ENCODE measurements around the gene PAPPA.
A peak's percentile ranks its signal among the peaks of the same experiment; 100 is the strongest.

PAPPA gene

GRCh38 chr9:116274293-116274692, 120.7 kb downstream of the PAPPA start:
- Histone ChIP-seq H3K4me3 (no peak overlapping the region), H3K36me3 (replicated peaks) (no peaks in the 10 kb centered on the region), H3K4me1 (no peaks in the 10 kb centered on the region), H3K9me3 (no peaks in the 10 kb centered on the region), H3K27me3 (ENCODE audit: low read depth) (peaks cover 19% of the 10 kb centered on the region)
- in situ Hi-C loops (cut with MboI; ENCODE audit: low sequenced_read_pairs), result no loop called here
- DNase-seq (ENCODE audit: low spot score in 2 of 2), result no peak

DNA sequence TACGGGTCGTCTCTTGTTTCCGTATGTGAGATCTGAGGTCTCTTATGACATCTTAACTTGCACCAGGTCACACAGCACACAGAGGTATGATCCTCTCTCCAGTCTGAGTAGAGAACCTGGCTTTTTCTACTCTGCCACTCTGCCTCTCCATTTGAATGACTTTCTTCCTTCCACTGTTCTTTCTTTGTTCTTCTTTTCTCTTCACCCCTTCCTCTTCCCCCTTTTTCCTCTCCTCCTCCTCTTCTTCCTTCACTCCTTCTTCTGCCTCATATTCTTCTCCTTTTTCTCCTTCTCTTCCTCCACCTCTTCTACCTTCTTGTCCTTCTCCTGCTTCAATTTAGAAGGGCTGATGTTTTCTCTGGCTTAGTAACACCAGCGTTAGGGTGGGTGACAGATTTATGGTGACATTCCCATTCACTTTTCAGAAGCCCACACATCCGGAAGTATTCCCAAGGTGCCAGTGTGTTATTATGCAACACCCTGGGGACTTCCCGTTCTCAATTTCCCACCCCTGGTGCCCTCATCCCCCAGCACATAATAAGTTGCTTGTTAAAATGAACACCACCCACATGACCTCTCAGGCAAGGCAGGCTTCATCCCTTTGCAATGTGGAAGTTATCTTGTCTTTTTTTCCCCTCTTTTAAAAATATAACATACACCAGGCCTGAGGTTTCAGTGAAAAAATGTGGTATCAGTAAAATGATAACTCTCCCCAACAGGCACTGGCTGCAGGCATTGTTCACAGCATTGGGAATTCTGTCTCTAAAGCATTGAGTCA, 122.0 kb downstream of the PAPPA start:
- in situ Hi-C loops (cut with MboI; ENCODE audit: low sequenced_read_pairs), result no loop called here
- H3K27me3 ChIP-seq (ENCODE audit: low read depth), result peaks cover 29% of the 10 kb centered on the region

DNA sequence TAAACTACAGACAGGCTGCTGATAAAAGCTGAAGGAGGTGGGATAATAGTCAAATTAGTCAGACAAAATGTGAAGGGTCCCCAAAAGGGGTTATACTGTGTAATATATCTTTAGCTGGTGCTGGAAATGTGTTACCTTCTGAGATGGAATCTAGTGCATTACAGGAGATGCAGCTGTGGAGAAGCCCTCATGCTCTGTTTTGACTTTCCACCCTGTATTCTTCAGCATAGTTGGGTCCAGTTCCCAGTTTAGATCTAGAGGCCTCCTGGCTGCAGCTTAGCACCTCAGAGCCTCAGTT, 122.6 kb downstream of the PAPPA start:
- Histone ChIP-seq H3K9me3 (no peaks in the 10 kb centered on the region), H3K36me3 (replicated peaks) (no peaks in the 10 kb centered on the region), H3K4me3 (no peak overlapping the region), H3K27me3 (ENCODE audit: low read depth) (peaks cover 29% of the 10 kb centered on the region), H3K4me1 (no peaks in the 10 kb centered on the region)
- no peak for DNase-seq (ENCODE audit: low spot score in 2 of 2)
- in situ Hi-C loops (cut with MboI; ENCODE audit: low sequenced_read_pairs), result no loop called here

More for the DNA sequence above, 122.0 kb downstream of the PAPPA start:
- Histone ChIP-seq H3K36me3 (replicated peaks) (no peaks in the 10 kb centered on the region), H3K9me3 (no peaks in the 10 kb centered on the region), H3K4me1 (no peaks in the 10 kb centered on the region), H3K4me3 (no peak overlapping the region)
- DNase-seq (ENCODE audit: low spot score in 2 of 2), result no peak

GRCh38 chr9:116276651-116277121, 123.1 kb downstream of the PAPPA start:
- in situ Hi-C loops (cut with MboI; ENCODE audit: low sequenced_read_pairs), result no loop called here
- Histone ChIP-seq H3K27me3 (ENCODE audit: low read depth) (peaks cover 25% of the 10 kb centered on the region), H3K4me1 (no peaks in the 10 kb centered on the region), H3K36me3 (replicated peaks) (no peaks in the 10 kb centered on the region), H3K9me3 (no peaks in the 10 kb centered on the region), H3K4me3 (no peak overlapping the region)
- DNase-seq (ENCODE audit: low spot score in 2 of 2), result no peak

- in situ Hi-C loops (cut with MboI; ENCODE audit: low sequenced_read_pairs), result no loop called here
- no peak for DNase-seq (ENCODE audit: low spot score in 2 of 2)
- Histone ChIP-seq H3K9me3 (no peaks in the 10 kb centered on the region), H3K27me3 (ENCODE audit: low read depth) (peaks cover 30% of the 10 kb centered on the region), H3K4me3 (no peak overlapping the region), H3K4me1 (no peaks in the 10 kb centered on the region), H3K36me3 (replicated peaks) (no peaks in the 10 kb centered on the region)
Observed at GRCh38 chr9:116278326-116278725, 124.7 kb downstream of the PAPPA start.

- no peak overlapping the region for H3K4me3 ChIP-seq
- H3K4me1 ChIP-seq, result no peaks in the 10 kb centered on the region
- H3K9me3 ChIP-seq, result no peaks in the 10 kb centered on the region
- H3K27me3 ChIP-seq (ENCODE audit: low read depth), result peaks cover 39% of the 10 kb centered on the region
- no peak for DNase-seq (ENCODE audit: low spot score in 2 of 2)
- no peaks in the 10 kb centered on the region for H3K36me3 ChIP-seq (replicated peaks)
- in situ Hi-C loops (cut with MboI; ENCODE audit: low sequenced_read_pairs), result no loop called here
Observed at GRCh38 chr9:116279230-116279629, 125.6 kb downstream of the PAPPA start.

DNA sequence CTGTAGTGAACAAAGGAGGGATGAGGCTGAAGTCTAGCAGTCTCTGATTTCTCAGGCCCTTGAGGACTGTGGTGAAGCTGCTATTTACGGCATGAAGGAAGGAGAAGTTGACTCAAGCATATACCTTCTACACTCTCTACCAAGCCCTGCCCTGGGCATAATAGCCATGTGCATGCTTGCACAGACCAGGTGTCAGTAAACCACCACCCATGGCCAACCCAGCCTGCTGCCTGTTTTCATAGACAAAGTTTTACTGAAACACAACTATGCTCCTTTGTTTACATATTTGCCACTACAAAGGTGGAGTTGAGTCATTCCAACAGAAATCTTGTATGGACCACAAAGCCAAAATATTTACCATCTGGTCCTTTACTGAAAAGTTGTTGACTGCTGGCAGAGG, 126.9 kb downstream of the PAPPA start:
- Histone ChIP-seq H3K9me3 (no peaks in the 10 kb centered on the region), H3K27me3 (ENCODE audit: low read depth) (peaks cover 43% of the 10 kb centered on the region)
- in situ Hi-C loops (cut with MboI; ENCODE audit: low sequenced_read_pairs), result no loop called here

DNA sequence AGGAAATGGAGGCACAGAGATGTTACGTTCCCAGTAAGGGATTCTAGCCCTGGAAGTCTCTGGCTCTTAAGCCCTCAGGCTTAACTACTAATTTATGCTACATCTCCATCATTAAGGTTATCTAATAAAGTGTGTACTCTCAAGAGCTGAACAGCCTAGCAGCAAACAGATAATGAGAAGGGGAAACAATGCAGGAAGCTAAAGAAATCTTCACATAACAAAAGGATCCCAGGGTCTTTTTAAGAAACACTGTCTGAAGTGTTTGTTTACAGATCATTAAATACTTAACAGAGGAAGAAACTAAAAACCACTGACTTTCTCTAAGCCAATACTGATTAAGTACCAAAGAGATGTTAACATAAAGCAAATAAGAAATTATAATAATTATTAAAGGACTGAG, 129.0 kb downstream of the PAPPA start:
- Histone ChIP-seq H3K36me3 (replicated peaks) (no peaks in the 10 kb centered on the region), H3K27me3 (ENCODE audit: low read depth) (peaks cover 46% of the 10 kb centered on the region), H3K9me3 (no peaks in the 10 kb centered on the region), H3K4me1 (peaks cover 6% of the 10 kb centered on the region), H3K4me3 (no peak overlapping the region)
- in situ Hi-C loops (cut with MboI; ENCODE audit: low sequenced_read_pairs), result no loop called here
- DNase-seq (ENCODE audit: low spot score in 2 of 2), result peak in 1 of 2 experiments; percentile 6

More for the DNA sequence above, 126.9 kb downstream of the PAPPA start:
- Histone ChIP-seq H3K4me3 (no peak overlapping the region), H3K36me3 (replicated peaks) (no peaks in the 10 kb centered on the region), H3K4me1 (no peaks in the 10 kb centered on the region)
- no peak for DNase-seq (ENCODE audit: low spot score in 2 of 2)

DNA sequence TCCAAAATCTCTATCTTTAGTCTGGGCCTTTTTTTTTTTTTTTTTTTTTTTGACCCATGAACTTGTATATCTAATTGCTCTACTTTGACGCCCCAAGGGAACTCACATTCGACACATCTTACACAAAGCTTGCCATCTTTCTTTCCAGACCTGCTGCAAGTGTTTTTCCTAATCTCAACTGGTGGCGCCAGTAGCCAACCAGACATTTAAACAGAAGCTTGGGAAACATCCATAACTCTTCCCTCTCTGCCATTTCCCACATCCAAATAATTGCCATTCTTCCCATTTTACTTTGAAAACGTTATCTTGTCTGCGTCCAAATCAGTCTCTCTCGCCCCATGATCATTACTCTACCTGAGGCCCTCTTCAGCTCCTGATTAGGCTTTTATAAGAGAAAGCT, 130.9 kb downstream of the PAPPA start:
- in situ Hi-C loops (cut with MboI; ENCODE audit: low sequenced_read_pairs), result no loop called here
- no peak for DNase-seq (ENCODE audit: low spot score in 2 of 2)
- peaks cover 36% of the 10 kb centered on the region for H3K27me3 ChIP-seq (ENCODE audit: low read depth)

DNA sequence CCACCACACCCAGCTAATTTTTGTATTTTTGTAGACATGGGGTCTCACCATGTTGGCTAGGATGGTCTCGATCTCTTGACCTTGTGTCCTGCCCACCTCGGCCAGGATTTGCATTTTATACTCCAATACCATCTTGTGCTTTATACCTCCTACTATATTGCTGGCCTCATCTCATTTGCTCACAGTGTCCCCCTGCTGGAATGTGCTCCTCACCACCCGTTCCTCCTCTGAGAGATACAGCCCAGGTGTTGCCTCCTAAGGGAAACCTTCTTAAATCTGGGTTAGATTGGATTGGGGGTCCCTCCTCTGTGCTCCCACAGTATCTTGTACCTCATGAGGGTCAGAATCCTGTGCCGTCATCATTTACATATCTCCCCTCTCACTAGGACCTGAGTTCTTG, 131.7 kb downstream of the PAPPA start:
- H3K4me1 ChIP-seq, result peaks cover 6% of the 10 kb centered on the region

More for the DNA sequence above, 130.9 kb downstream of the PAPPA start:
- H3K4me3 ChIP-seq, result no peak overlapping the region
- no peaks in the 10 kb centered on the region for H3K36me3 ChIP-seq (replicated peaks)
- peaks cover 6% of the 10 kb centered on the region for H3K4me1 ChIP-seq
- no peaks in the 10 kb centered on the region for H3K9me3 ChIP-seq

DNA sequence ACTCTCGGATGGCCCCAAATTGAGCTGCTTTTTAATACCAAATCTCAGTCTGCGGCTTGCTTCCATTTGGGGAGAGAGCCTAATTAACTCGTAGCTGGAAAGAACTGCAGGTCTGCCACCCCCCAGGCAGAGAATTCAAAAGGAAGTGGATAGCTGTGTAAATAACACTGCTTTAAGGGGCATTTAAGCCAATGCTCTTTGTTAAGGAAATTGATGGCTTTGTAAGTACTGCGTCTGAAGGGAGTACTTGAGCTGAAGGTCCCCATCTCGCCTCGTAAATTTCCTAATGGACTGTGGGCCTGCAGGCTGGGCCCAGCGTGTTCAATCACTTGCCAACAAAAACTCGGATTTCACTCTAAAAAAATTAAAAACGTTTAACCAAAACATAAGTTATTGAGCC, 132.7 kb downstream of the PAPPA start:
- Histone ChIP-seq H3K27me3 (ENCODE audit: low read depth) (peaks cover 45% of the 10 kb centered on the region), H3K36me3 (replicated peaks) (no peaks in the 10 kb centered on the region), H3K9me3 (no peaks in the 10 kb centered on the region), H3K4me3 (no peak overlapping the region), H3K4me1 (peaks cover 6% of the 10 kb centered on the region)
- in situ Hi-C loops (cut with MboI; ENCODE audit: low sequenced_read_pairs), result no loop called here
- DNase-seq (ENCODE audit: low spot score in 2 of 2), result peak; percentile 71 to 95

More for the DNA sequence above, 131.7 kb downstream of the PAPPA start:
- Histone ChIP-seq H3K36me3 (replicated peaks) (no peaks in the 10 kb centered on the region), H3K27me3 (ENCODE audit: low read depth) (peaks cover 37% of the 10 kb centered on the region), H3K4me3 (no peak overlapping the region), H3K9me3 (no peaks in the 10 kb centered on the region)
- in situ Hi-C loops (cut with MboI; ENCODE audit: low sequenced_read_pairs), result no loop called here
- no peak for DNase-seq (ENCODE audit: low spot score in 2 of 2)

DNA sequence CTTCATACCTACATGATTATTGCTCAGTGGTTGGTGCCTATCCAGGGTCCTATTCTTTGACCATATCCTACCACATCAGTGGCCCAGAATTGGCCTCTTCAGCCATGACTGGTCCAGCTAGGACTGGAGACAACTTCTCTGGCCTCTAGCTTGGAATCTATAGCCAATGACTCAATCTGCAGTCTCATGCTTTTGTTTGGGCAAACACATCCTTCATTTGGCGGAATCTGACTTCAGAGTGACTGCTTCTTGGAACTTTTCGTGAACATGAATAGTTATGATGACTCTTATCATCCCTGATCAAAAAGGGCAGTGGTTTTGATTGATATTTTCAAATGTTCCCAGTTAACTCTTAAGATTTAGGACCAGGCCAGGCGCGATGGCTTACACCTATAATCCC, 134.1 kb downstream of the PAPPA start:
- in situ Hi-C loops (cut with MboI; ENCODE audit: low sequenced_read_pairs), result no loop called here
- H3K36me3 ChIP-seq (replicated peaks), result no peaks in the 10 kb centered on the region
- no peak overlapping the region for H3K4me3 ChIP-seq
- DNase-seq (ENCODE audit: low spot score in 2 of 2), result no peak
- no peaks in the 10 kb centered on the region for H3K9me3 ChIP-seq
- H3K27me3 ChIP-seq (ENCODE audit: low read depth), result peaks cover 55% of the 10 kb centered on the region
- peaks cover 6% of the 10 kb centered on the region for H3K4me1 ChIP-seq

- H3K4me3 ChIP-seq, result no peak overlapping the region
- no peak for DNase-seq (ENCODE audit: low spot score in 2 of 2)
- in situ Hi-C loops (cut with MboI; ENCODE audit: low sequenced_read_pairs), result no loop called here
- H3K9me3 ChIP-seq, result no peaks in the 10 kb centered on the region
- peaks cover 6% of the 10 kb centered on the region for H3K4me1 ChIP-seq
- H3K27me3 ChIP-seq (ENCODE audit: low read depth), result peaks cover 52% of the 10 kb centered on the region
- no peaks in the 10 kb centered on the region for H3K36me3 ChIP-seq (replicated peaks)
Observed at GRCh38 chr9:116288658-116289057, 135.1 kb downstream of the PAPPA start.

GRCh38 chr9:116297346-116297745, 143.8 kb downstream of the PAPPA start:
- in situ Hi-C loops (cut with MboI; ENCODE audit: low sequenced_read_pairs), result no loop called here
- Histone ChIP-seq H3K27me3 (ENCODE audit: low read depth) (peaks cover 18% of the 10 kb centered on the region), H3K4me3 (no peak overlapping the region), H3K9me3 (no peaks in the 10 kb centered on the region), H3K4me1 (no peaks in the 10 kb centered on the region), H3K36me3 (replicated peaks) (no peaks in the 10 kb centered on the region)
- DNase-seq (ENCODE audit: low spot score in 2 of 2), result no peak

- Histone ChIP-seq H3K4me1 (no peaks in the 10 kb centered on the region), H3K9me3 (no peaks in the 10 kb centered on the region), H3K4me3 (no peak overlapping the region), H3K36me3 (replicated peaks) (no peaks in the 10 kb centered on the region), H3K27me3 (ENCODE audit: low read depth) (peaks cover 11% of the 10 kb centered on the region)
- DNase-seq (ENCODE audit: low spot score in 2 of 2), result no peak
- in situ Hi-C loops (cut with MboI; ENCODE audit: low sequenced_read_pairs), result no loop called here
Observed at GRCh38 chr9:116298249-116298648, 144.7 kb downstream of the PAPPA start.

Data from HAP-1 (cell line).